ENCODE results near the gene TDRD6.
A peak's percentile ranks its signal among the peaks of the same experiment; 100 is the strongest.
"Not testable (repeated sequence)": the region's sequence is repeated elsewhere in the genome, so short reads cannot be mapped to it uniquely, and the experiment has no call there.

TDRD6 gene, protein sequence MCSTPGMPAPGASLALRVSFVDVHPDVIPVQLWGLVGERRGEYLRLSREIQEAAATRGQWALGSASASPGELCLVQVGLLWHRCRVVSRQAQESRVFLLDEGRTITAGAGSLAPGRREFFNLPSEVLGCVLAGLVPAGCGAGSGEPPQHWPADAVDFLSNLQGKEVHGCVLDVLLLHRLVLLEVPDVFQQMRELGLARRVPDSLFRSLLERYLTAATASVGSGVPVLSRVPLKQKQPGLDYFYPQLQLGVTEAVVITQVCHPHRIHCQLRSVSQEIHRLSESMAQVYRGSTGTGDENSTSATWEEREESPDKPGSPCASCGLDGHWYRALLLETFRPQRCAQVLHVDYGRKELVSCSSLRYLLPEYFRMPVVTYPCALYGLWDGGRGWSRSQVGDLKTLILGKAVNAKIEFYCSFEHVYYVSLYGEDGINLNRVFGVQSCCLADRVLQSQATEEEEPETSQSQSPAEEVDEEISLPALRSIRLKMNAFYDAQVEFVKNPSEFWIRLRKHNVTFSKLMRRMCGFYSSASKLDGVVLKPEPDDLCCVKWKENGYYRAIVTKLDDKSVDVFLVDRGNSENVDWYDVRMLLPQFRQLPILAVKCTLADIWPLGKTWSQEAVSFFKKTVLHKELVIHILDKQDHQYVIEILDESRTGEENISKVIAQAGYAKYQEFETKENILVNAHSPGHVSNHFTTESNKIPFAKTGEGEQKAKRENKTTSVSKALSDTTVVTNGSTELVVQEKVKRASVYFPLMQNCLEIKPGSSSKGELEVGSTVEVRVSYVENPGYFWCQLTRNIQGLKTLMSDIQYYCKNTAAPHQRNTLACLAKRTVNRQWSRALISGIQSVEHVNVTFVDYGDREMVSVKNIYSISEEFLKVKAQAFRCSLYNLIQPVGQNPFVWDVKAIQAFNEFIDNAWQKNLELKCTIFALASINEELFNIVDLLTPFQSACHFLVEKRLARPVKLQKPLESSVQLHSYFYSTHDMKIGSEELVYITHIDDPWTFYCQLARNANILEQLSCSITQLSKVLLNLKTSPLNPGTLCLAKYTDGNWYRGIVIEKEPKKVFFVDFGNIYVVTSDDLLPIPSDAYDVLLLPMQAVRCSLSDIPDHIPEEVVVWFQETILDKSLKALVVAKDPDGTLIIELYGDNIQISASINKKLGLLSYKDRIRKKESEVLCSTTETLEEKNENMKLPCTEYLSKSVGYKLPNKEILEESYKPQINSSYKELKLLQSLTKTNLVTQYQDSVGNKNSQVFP (N-terminal part only)

DNA sequence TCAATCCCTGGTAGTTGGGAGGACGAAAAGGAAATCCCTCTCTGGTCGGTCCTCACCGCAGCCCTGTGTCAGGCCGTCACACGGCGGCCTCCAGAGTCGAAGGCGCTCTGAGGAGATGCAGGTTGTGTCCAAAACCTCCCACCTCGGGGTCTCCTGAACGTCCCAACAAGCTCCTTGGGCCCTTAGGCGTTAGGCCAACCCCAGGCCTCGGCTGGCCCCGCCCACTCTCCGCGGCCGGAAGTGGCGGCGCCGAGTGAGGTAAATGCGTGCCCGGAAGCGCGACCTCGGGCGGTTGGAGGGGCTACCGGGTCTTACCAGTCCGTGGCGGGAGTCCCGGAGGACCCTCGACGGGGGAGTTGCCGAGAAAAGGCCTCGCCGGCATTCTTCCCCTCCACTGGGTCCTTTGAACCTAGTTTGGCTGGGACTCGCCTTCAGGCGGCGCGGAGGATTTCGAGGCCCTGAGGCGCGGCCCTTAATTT is at the start of gene TDRD6:
TSS of gene TDRD6 (plus strand) at position 267 of the 479 bp plus-strand sequence. CDS start 244 bp downstream, outside the sequence.
- DNase-seq (ENCODE audit: low spot score), result no peak

DNA sequence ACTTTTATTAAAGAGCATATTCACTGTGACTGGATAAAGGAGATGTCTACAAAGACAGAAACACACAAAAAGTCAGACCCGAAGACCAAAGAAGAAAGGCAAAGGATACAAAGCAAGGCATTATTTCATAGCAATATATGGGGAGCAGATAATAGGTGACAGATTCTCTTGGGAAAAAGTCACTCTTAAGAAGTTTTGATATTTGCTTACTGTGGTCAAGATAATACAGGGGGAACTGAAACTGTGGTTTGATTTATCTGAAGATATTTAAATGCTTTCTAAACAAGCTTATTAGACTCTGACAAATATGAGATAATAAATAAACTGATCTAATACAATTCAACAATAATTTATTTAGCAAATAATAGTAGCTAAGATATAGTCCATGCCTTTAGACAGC is 49.8 kb upstream of the TDRD6 start:
- DNase-seq (ENCODE audit: low spot score), result no peak

DNA sequence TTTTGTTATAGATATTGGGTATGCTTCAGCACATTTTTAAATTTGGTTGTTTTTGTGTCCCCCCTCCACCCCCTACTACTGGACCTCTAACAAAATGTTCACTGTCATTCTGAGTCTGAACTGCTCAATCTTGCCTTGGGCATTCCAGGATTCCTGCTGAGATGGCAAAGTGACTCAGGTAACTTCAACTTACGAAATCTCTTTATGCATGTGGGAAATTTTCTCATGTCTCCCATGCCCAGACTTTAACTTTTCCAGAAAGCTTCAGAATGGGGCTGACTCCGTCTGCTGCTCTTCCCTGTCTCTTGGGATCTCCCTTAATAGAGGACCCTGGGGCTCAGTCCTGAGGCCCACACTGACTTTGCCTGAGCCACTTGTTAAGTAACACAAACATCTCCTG is 49.0 kb upstream of the TDRD6 start:
- DNase-seq (ENCODE audit: low spot score), result no peak

DNA sequence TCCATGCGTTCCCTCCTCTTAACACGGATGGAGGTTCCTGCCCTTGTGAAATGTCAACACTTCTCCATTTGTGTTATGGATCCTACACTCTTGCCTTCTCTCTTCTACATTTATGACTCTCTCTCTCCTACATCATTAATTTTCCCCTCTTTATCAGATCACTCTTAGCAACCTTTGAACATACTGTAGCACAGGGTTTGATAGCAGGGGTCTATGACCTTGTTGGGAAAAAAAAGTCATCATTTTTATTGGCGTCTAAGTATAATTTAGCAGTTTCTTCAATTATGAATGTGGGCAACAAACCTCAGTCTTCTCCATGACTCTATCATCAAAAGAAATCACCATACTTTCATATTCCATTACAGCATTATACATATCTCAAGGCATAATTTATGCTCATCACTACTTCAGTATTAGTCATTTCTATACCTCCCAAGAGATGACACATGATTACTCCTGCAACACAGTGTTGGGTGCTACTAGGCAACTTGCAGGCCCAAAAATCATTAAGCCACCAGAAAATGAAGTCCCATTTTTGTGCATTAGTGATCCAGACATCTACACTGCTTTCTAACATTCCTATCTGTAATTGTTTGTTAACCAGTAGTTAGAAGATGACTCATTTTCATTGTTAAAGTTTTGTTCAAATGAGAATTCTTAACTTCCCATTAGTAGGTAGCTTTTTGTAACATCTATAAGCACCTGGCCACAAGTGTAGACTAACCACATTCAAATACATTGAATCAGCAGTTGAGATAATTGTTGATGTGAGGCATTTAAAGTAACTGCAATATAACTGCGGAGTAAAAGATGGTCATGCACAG is 44.5 kb upstream of the TDRD6 start:
- DNase-seq (ENCODE audit: low spot score), result no peak

DNA sequence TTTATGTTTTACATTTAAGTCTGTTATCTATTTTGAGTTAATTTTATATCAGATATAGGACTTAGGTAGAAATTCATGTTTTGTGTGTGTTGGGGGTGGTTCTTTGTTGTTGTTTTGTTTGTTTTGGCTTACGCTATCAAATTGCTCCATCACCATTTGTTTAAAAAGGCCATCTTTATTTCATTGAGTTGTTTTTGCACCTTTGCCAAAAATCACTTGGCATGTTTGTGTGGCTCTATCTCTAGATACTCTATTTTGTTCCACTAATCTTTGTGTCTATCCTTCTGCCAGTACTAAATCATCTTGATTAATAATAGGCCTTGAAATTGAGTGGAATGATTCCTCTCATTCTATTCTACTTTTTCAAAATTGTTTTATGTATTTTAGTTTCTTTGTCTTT is 42.4 kb upstream of the TDRD6 start:
- DNase-seq (ENCODE audit: low spot score), result no peak

DNA sequence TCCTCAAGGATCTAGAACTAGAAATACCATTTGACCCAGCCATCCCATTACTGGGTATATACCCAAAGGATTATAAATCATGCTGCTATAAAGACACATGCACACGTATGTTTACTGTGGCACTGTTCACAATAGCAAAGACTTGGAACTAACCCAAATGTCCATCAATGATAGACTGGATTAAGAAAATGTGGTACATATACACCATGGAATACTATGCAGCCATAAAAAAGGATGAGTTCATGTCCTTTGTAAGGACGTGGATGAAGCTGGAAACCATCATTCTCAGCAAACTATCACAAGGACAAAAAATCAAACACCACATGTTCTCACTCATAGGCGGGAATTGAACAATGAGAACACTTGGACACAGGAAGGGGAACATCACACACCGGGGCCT is 39.6 kb upstream of the TDRD6 start:
- DNase-seq (ENCODE audit: low spot score), result not testable (repeated sequence)

DNA sequence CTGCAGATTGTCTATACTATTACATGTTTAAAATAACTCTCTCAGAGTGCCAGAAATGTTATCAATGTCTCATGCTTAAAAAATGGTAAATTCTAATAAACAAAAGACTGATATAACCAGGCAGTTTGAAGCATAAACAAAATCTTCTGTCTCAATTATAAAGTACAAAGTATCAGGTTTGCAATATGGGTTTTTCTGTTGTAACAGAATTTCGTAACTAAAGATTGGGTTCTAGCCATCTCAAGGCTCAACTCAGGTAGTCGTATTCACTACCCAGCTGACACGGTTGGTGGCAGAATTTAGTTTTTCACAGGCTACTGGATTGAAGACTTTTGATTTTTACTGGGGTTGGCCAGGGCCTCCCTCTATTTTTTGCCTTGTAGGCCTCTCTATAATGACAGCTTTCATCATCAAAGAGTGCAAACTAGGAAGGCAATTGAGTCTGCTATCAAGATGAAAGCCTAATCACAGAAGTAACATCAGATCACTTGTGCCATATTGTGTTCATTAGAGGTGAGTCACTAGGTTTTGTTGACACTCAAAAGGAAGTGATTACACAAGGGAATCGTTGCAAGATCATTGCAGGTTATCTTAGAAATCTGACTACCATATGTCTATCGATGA is 38.7 kb upstream of the TDRD6 start:
- no peak for DNase-seq (ENCODE audit: low spot score)

DNA sequence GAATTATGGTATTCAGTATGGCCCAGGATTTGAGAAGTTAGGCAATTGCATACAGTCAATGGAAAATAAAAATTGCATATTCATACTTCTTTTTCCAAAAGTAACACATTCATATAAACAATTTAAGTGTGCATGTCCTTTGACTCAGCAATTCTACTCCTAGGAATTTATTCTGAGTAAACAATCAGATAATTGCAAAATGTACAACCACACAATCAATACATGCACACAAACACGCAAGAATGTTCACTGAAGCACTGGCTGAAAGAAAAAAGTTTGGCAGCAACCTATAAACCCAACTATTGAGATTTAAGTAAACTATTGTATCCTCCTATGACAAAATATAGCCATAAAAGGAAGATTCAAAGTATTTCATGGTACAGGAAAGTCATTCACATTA is 36.7 kb upstream of the TDRD6 start:
- DNase-seq (ENCODE audit: low spot score), result no peak

DNA sequence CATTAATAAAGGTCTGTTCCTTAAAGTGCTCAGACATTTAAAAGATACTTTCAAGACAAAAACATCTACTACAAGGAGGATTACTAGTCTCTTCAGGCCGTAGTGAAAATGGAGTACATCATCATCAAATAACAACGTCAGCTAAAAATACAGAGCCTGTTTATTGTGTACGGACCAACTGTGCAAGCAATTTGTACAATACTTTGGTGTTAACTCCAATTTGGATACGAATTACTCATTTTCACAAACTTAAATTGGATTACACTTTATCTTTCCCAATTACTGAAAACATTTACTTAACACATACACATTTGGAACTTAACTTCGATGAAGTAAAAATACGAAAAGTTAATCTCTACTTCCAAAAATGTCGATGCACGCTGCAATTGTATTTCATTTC is 35.9 kb upstream of the TDRD6 start:
- DNase-seq (ENCODE audit: low spot score), result peak; percentile 12

DNA sequence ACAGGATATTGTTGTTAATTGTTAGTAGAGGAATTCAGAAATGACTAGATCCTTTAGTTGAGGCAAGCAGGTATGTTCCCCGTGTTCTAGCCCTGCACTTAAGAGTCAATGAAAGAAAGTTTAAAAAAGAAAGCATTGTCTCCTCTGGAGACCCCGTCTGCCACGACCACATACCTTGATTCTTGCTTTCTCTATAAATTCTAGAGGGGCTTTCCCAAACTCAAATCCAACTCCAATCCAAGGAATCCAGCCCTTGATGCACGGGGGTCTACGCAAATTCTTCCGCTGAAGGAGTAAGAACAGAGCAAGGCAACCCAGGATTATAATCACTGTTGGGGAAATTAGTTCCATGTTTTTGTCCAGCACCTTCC is 35.5 kb upstream of the TDRD6 start:
- peak; percentile 6 for DNase-seq (ENCODE audit: low spot score)

DNA sequence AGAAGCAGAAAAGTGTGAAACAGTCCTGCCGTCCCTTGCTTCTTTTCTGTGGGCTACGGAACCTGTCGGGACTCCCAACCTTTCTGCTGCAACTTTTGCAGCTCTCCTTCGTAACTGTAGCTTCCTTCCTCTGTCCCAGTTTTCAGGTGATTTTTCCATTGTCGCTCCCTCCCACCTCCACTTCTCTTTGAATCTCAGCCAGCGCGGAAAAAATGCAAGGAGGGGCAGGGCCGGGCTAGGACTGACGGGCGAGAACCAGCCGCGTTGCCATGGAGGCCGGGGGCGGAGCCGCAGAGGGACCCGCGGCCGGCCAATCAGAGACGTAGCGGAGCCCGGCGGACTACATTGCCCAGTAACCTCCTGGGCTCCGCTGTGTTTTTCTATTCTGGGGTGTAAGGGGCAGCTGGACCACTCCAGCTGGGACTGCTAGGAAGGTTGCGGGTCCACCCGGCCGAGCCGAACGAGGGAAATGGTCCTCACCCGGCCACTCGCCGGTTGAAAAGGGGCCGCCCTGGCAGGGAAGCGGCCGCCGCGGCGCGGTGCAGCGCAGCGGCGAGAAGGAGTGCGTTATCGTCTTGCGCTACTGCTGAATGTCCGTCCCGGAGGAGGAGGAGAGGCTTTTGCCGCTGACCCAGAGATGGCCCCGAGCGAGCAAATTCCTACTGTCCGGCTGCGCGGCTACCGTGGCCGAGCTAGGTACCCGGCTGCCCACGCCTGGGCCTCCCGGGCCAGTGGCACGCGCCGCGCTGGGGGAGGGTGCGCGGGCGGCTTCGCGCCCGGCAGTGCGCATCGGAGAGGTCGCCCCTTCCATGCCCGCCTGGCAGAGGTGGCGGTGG is 34.9 kb upstream of the TDRD6 start, which contains the start of the genes CYP39A1 and SLC25A27:
TSS of gene CYP39A1 (minus strand) at position 216 of the 836 bp plus-strand sequence. CDS start 236 bp downstream, outside the sequence.
TSS of gene SLC25A27 (plus strand) at position 373 of the 836 bp plus-strand sequence. CDS start at position 591, 218 bp downstream.
- peak; percentile 95 for DNase-seq (ENCODE audit: low spot score)

DNA sequence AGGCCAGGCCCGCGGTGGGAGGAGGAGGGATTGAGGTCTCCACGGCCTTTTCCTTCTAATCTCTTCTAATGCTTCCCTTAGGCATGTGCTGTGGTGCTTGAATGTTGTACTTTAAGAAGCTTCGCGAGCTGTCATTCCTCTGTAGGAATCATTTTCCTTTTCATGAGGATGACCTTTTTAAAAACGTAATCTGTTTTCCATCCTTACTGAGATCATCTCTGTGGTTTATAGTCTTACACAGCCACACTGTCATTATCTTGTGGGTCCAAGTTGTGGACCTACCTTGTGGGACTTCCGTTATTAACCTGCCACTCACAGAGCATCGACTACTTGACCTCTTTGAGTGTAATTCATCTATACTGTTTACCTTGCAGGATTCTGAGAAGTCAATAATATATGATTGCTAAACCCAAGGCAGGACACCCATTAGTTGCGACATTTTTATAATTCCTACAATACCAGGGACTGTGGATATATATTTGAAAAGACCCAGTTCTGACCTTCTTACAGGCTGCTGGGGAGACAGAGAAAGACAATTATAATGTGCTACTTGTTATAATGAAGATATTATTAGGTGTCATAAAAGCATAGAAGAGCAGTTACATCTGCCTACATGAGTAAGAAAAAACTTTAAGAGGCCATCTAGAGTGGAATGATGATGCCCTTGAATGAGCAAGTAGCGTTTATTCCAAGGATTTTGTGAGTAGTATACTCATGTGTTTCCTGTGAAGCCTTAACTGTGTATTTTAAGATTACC is 34.1 kb upstream of the TDRD6 start:
- no peak for DNase-seq (ENCODE audit: low spot score)

DNA sequence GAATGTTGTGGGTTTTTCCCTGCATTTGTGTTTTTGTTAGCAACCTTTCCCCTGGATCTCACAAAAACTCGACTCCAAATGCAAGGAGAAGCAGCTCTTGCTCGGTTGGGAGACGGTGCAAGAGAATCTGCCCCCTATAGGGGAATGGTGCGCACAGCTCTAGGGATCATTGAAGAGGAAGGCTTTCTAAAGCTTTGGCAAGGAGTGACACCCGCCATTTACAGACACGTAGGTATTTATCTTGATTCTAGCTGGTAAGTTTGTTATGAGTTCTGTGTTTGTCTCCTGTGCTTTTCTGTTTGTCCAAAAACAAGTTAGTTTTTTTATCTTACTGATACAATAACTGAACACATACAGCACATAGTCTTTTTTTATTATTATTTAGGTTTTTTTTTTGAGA is 31.9 kb upstream of the TDRD6 start:
- DNase-seq (ENCODE audit: low spot score), result peak; percentile 27

DNA sequence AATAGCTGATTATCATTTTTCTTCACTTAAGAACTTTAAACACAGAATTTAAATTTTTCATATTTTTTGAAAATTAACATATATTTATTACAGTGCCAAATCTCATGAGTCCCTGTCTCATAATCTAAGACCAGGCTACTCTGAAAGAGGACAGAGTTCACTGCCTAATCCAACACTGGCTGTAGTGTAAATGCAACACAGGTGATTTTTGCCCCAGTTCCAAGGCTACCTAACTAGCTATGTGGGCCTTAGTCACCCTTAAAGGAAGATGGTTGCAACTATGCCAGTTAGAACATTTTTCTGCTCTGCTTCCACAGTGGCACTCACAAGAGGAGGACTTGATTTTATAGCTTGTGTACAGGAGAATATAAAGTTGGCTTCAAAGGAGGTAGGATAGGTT is 30.0 kb upstream of the TDRD6 start:
- no peak for DNase-seq (ENCODE audit: low spot score)

DNA sequence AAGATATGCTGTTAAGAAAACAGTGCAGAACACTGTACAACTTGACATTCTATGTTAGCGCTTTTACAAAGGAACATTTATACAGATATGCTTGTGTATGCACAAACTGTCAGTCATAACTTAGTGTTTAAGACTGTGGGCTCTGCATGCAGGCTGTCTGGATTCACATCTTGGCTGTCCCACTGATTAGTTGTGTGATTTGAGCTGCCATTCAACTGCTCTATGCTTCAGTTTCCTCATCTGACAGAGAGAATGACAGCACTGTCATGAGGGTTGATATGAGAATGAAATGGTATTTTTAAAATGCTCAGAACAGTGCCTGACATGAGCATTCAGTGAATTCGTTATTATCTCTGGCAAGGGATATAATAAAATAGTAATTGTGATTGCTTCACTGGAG is 26.2 kb upstream of the TDRD6 start:
- no peak for DNase-seq (ENCODE audit: low spot score)

DNA sequence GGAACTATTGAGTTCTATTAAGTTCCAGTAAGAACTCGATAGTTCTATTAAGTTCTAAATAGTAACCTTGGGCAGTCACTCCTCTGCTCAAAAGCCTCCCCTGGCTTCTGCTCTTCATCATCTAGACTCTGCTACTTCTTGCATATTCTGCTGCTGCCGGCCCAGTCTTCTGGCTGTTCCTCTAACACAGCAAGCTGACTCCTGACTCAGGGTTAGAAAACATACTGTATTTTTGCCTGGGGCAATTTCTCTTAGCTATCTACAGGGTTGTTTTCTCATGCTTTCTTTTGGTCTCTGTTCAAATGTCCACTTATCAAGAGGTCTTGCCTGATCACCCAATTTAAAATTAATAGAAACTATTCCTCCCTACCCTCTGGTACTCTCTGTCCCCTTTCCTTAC is 20.3 kb upstream of the TDRD6 start:
- no peak for DNase-seq (ENCODE audit: low spot score)

DNA sequence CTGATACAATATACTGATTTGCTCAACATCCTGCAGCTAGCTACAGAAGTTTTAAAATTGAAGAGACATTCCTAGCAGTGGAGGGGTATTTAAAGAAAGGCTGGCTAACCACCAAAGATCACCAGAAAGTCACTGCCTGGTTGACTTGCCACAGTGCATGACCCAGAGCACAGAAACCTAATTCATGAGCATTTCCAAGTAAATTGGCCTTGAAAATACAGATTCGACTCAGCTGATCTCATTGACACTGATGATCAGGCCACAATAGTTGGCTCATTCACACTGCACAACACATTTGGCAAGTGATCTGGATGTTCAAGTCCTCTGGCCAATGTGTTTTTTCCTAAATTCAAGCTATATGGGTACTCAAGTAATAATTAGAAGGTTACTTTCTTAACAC is 13.3 kb upstream of the TDRD6 start:
- DNase-seq (ENCODE audit: low spot score), result peak; percentile 46

DNA sequence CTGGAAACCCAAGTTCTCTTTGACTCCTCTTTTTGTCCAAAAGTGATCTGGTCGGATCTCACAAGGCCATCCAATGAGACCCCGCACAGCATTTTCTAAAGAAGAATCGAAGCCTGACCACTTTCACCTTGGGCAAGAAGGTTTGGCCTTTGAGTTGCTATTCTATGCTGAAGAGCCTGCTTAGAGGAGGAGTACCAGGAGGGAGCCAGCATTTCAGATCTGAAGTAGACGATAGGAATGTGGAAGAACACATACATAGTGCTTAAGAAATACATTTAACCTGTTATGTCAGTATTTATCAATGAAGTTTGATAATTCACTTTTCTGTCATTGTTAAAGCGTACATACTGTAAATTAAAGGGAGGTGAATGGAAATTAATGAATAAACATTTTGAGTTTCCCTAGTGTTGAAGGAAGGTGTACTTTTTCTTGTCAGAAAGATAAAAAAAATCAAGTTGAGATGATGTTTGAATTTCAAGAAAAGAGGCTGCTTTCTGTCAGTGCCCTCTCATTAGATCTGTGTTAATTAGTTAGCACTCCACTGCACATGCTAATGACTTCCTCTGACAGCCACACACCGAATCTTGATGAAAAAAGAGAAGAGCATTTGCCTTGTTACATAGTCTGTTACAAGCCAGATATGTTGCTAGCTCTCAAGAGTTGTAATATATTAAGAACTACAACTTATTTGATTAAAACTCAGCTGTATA is 10.9 kb upstream of the TDRD6 start:
- no peak for DNase-seq (ENCODE audit: low spot score)
